HEK293 (cell line): Measurements from ENCODE around the gene DAAM2.
A peak's percentile ranks its signal among the peaks of the same experiment; 100 is the strongest.

Experiments used
- FEZF1 ChIP-seq: fragments of 450-650 bp; formaldehyde crosslinking; IDR thresholded peaks from 2 replicates; pipeline ENCODE4 v1.5.1; 2016; ENCODE audit warnings: missing biosample characterization, missing genetic modification characterization
- GLI2 ChIP-seq: fragments of 450-650 bp; formaldehyde crosslinking; IDR thresholded peaks from 2 replicates; pipeline ENCODE4; 2017; ENCODE audit warnings: missing biosample characterization, missing genetic modification characterization, low read depth, borderline replicate concordance
- KLF10 ChIP-seq: fragments of 450-650 bp; IDR thresholded peaks from 2 replicates; pipeline ENCODE4 v1.5.1; 2018; ENCODE audit warnings: missing biosample characterization, mild to moderate bottlenecking, missing genetic modification characterization
- ZBTB17 ChIP-seq: fragments of 450-650 bp; formaldehyde crosslinking; IDR thresholded peaks from 2 replicates; pipeline ENCODE4 v1.5.1; 2016; ENCODE audit warnings: missing biosample characterization, missing genetic modification characterization
- ZBTB20 ChIP-seq: fragments of 450-650 bp; formaldehyde crosslinking; IDR thresholded peaks from 2 replicates; pipeline ENCODE4 v1.5.1; 2016; ENCODE audit warnings: missing biosample characterization, missing genetic modification characterization
- ZNF121 ChIP-seq: fragments of 450-650 bp; formaldehyde crosslinking; IDR thresholded peaks from 2 replicates; pipeline ENCODE4 v1.5.1; 2016; ENCODE audit warnings: missing biosample characterization, missing genetic modification characterization
- ZNF311 ChIP-seq: fragments of 450-650 bp; formaldehyde crosslinking; IDR thresholded peaks from 2 replicates; pipeline ENCODE4 v1.5.1; 2017; ENCODE audit warnings: missing biosample characterization, missing genetic modification characterization, borderline replicate concordance
- ZNF350 ChIP-seq: fragments of 450-650 bp; formaldehyde crosslinking; IDR thresholded peaks from 2 replicates; pipeline ENCODE4 v1.5.0; 2017; ENCODE audit warnings: missing biosample characterization, mild to moderate bottlenecking, missing genetic modification characterization
- ZNF394 ChIP-seq: fragments of 450-650 bp; formaldehyde crosslinking; IDR thresholded peaks from 2 replicates; pipeline ENCODE4 v1.5.1; 2016; ENCODE audit warnings: missing biosample characterization, missing genetic modification characterization, mild to moderate bottlenecking, moderate library complexity, borderline replicate concordance
- ZNF544 ChIP-seq: fragments of 450-650 bp; formaldehyde crosslinking; IDR thresholded peaks from 2 replicates; pipeline ENCODE4 v1.5.0; 2017; ENCODE audit warnings: missing biosample characterization, missing genetic modification characterization
- ZNF548 ChIP-seq: fragments of 450-650 bp; formaldehyde crosslinking; IDR thresholded peaks from 2 replicates; pipeline ENCODE4 v1.5.1; 2016; ENCODE audit warnings: missing biosample characterization, missing genetic modification characterization
- ZNF600 ChIP-seq: fragments of 450-650 bp; formaldehyde crosslinking; IDR thresholded peaks from 2 replicates; pipeline ENCODE4 v1.5.1; 2016; ENCODE audit warnings: missing biosample characterization, missing genetic modification characterization
- ZNF664 ChIP-seq: fragments of 450-650 bp; formaldehyde crosslinking; IDR thresholded peaks from 2 replicates; pipeline ENCODE4 v1.5.1; 2016; ENCODE audit warnings: missing biosample characterization, missing genetic modification characterization
- TF ChIP-seq, protein P1 (sequence below): fragments of 450-650 bp; formaldehyde crosslinking; IDR thresholded peaks from 2 replicates; pipeline ENCODE4 v1.5.1; 2016; ENCODE audit warnings: missing biosample characterization, missing genetic modification characterization
- TF ChIP-seq, protein P2 (sequence below): sonication (generic); formaldehyde crosslinking; IDR thresholded peaks from 2 replicates; pipeline ENCODE4 v1.8.1; 2022; ENCODE audit warnings: mild to moderate bottlenecking, moderate library complexity, missing genetic modification reagents
- TF ChIP-seq, protein P3 (sequence below): fragments of 450-650 bp; formaldehyde crosslinking; IDR thresholded peaks from 2 replicates; pipeline ENCODE4 v1.5.1; 2016; ENCODE audit warnings: missing biosample characterization, missing genetic modification characterization
- TF ChIP-seq, protein P4 (sequence below): fragments of 450-650 bp; formaldehyde crosslinking; conservative IDR thresholded peaks from 2 replicates; pipeline ENCODE4 v1.5.1; 2016; ENCODE audit warnings: low read depth, missing biosample characterization, missing genetic modification characterization
- TF ChIP-seq, protein P5 (sequence below): fragments of 450-650 bp; formaldehyde crosslinking; IDR thresholded peaks from 2 replicates; pipeline ENCODE4 v1.5.1; 2016; ENCODE audit warnings: missing biosample characterization, missing genetic modification characterization, low read depth
- TF ChIP-seq, protein P6 (sequence below): fragments of 450-650 bp; formaldehyde crosslinking; IDR thresholded peaks from 2 replicates; pipeline ENCODE4 v1.5.1; 2016; ENCODE audit warnings: missing biosample characterization, missing genetic modification characterization
- TF ChIP-seq, protein P7 (sequence below): fragments of 450-650 bp; formaldehyde crosslinking; IDR thresholded peaks from 2 replicates; pipeline ENCODE4 v1.5.1; 2016; ENCODE audit warnings: missing biosample characterization, missing genetic modification characterization
- TF ChIP-seq, protein P8 (sequence below): fragments of 450-650 bp; formaldehyde crosslinking; optimal IDR thresholded peaks from 2 replicates; pipeline ENCODE3; 2016; ENCODE audit warnings: missing biosample characterization, mild to moderate bottlenecking, missing genetic modification characterization

Gene DAAM2

DNA sequence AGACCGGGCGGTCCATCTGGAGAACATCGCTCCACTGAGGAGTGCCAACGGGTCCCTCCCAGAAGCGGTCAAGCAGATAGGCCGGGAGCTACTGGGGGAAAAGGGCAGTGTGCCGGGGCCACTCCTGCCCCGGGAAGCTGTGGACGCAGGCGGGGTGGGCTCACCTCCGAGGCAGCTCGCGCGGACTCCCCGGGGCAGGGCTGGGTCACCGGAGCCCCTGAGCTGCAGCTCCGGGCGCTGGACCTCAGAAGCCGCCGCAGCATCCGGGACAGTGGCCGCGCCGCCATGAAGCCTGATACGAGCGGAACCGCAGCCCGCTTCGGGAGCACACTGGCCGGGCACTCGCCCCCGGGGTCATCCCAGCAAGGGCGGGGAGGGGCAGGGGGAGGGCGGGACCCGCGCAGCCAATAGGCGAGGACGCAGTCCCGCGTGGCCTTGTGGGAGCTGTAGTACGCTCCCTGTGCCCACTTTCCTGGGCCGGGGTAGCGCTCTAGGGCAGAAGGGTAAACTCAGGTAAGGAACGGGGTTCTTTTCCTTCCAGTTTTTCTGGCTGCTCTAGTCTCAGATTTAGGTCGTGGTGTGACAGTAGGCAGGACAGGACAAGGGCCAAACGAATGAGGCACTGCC is 142.1 kb downstream of the DAAM2 start, which contains the start of gene MOCS1 (continued):
- TF ChIP-seq ZNF394 (tag by site-specific recombination): peak; percentile 37; the same call in 1 of the 2 replicates
- TF ChIP-seq GLI2 (tag by site-specific recombination): no peak
- TF ChIP-seq ZNF664 (tag by site-specific recombination): no peak
- no peak for TF ChIP-seq ZNF600 (tag by site-specific recombination)
- no peak for TF ChIP-seq ZNF544 (tag by site-specific recombination)
- TF ChIP-seq, protein P1, sequence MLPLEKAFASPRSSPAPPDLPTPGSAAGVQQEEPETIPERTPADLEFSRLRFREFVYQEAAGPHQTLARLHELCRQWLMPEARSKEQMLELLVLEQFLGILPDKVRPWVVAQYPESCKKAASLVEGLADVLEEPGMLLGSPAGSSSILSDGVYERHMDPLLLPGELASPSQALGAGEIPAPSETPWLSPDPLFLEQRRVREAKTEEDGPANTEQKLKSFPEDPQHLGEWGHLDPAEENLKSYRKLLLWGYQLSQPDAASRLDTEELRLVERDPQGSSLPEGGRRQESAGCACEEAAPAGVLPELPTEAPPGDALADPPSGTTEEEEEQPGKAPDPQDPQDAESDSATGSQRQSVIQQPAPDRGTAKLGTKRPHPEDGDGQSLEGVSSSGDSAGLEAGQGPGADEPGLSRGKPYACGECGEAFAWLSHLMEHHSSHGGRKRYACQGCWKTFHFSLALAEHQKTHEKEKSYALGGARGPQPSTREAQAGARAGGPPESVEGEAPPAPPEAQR: no peak
- TF ChIP-seq, protein P2, sequence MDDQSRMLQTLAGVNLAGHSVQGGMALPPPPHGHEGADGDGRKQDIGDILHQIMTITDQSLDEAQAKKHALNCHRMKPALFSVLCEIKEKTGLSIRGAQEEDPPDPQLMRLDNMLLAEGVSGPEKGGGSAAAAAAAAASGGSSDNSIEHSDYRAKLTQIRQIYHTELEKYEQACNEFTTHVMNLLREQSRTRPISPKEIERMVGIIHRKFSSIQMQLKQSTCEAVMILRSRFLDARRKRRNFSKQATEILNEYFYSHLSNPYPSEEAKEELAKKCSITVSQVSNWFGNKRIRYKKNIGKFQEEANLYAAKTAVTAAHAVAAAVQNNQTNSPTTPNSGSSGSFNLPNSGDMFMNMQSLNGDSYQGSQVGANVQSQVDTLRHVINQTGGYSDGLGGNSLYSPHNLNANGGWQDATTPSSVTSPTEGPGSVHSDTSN (CRISPR knock-in tag): no peak
- TF ChIP-seq, protein P3, sequence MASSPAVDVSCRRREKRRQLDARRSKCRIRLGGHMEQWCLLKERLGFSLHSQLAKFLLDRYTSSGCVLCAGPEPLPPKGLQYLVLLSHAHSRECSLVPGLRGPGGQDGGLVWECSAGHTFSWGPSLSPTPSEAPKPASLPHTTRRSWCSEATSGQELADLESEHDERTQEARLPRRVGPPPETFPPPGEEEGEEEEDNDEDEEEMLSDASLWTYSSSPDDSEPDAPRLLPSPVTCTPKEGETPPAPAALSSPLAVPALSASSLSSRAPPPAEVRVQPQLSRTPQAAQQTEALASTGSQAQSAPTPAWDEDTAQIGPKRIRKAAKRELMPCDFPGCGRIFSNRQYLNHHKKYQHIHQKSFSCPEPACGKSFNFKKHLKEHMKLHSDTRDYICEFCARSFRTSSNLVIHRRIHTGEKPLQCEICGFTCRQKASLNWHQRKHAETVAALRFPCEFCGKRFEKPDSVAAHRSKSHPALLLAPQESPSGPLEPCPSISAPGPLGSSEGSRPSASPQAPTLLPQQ (tag by site-specific recombination): no peak
- TF ChIP-seq ZNF548 (tag by site-specific recombination): no peak
- TF ChIP-seq ZBTB20: peak; percentile 84; the same call in 1 of the 2 replicates
- TF ChIP-seq, protein P4, sequence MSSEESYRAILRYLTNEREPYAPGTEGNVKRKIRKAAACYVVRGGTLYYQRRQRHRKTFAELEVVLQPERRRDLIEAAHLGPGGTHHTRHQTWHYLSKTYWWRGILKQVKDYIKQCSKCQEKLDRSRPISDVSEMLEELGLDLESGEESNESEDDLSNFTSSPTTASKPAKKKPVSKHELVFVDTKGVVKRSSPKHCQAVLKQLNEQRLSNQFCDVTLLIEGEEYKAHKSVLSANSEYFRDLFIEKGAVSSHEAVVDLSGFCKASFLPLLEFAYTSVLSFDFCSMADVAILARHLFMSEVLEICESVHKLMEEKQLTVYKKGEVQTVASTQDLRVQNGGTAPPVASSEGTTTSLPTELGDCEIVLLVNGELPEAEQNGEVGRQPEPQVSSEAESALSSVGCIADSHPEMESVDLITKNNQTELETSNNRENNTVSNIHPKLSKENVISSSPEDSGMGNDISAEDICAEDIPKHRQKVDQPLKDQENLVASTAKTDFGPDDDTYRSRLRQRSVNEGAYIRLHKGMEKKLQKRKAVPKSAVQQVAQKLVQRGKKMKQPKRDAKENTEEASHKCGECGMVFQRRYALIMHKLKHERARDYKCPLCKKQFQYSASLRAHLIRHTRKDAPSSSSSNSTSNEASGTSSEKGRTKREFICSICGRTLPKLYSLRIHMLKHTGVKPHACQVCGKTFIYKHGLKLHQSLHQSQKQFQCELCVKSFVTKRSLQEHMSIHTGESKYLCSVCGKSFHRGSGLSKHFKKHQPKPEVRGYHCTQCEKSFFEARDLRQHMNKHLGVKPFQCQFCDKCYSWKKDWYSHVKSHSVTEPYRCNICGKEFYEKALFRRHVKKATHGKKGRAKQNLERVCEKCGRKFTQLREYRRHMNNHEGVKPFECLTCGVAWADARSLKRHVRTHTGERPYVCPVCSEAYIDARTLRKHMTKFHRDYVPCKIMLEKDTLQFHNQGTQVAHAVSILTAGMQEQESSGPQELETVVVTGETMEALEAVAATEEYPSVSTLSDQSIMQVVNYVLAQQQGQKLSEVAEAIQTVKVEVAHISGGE (tag by site-specific recombination): 0 out of 2 replicates have a peak, but pooled peaks have one; percentile 48
- no peak for TF ChIP-seq FEZF1 (tag by site-specific recombination)
- TF ChIP-seq ZNF350: no peak
- TF ChIP-seq, protein P5, sequence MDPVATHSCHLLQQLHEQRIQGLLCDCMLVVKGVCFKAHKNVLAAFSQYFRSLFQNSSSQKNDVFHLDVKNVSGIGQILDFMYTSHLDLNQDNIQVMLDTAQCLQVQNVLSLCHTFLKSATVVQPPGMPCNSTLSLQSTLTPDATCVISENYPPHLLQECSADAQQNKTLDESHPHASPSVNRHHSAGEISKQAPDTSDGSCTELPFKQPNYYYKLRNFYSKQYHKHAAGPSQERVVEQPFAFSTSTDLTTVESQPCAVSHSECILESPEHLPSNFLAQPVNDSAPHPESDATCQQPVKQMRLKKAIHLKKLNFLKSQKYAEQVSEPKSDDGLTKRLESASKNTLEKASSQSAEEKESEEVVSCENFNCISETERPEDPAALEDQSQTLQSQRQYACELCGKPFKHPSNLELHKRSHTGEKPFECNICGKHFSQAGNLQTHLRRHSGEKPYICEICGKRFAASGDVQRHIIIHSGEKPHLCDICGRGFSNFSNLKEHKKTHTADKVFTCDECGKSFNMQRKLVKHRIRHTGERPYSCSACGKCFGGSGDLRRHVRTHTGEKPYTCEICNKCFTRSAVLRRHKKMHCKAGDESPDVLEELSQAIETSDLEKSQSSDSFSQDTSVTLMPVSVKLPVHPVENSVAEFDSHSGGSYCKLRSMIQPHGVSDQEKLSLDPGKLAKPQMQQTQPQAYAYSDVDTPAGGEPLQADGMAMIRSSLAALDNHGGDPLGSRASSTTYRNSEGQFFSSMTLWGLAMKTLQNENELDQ (tag by site-specific recombination): no peak
- no peak for TF ChIP-seq ZNF311
- TF ChIP-seq, protein P6, sequence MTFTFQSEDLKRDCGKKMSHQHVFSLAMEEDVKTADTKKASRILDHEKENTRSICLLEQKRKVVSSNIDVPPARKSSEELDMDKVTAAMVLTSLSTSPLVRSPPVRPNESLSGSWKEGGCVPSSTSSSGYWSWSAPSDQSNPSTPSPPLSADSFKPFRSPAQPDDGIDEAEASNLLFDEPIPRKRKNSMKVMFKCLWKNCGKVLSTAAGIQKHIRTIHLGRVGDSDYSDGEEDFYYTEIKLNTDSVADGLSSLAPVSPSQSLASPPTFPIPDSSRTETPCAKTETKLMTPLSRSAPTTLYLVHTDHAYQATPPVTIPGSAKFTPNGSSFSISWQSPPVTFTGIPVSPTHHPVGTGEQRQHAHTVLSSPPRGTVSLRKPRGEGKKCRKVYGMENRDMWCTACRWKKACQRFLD (tag by site-specific recombination): no peak
- TF ChIP-seq ZBTB17 (tag by site-specific recombination): peak; percentile 32; the same call in 1 of the 2 replicates
- peak; percentile 97 for TF ChIP-seq KLF10 (tag by site-specific recombination)
- TF ChIP-seq, protein P7, sequence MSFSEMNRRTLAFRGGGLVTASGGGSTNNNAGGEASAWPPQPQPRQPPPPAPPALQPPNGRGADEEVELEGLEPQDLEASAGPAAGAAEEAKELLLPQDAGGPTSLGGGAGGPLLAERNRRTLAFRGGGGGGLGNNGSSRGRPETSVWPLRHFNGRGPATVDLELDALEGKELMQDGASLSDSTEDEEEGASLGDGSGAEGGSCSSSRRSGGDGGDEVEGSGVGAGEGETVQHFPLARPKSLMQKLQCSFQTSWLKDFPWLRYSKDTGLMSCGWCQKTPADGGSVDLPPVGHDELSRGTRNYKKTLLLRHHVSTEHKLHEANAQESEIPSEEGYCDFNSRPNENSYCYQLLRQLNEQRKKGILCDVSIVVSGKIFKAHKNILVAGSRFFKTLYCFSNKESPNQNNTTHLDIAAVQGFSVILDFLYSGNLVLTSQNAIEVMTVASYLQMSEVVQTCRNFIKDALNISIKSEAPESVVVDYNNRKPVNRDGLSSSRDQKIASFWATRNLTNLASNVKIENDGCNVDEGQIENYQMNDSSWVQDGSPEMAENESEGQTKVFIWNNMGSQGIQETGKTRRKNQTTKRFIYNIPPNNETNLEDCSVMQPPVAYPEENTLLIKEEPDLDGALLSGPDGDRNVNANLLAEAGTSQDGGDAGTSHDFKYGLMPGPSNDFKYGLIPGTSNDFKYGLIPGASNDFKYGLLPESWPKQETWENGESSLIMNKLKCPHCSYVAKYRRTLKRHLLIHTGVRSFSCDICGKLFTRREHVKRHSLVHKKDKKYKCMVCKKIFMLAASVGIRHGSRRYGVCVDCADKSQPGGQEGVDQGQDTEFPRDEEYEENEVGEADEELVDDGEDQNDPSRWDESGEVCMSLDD (tag by site-specific recombination): peak; percentile 39; the same call in 1 of the 2 replicates
- TF ChIP-seq, protein P8, sequence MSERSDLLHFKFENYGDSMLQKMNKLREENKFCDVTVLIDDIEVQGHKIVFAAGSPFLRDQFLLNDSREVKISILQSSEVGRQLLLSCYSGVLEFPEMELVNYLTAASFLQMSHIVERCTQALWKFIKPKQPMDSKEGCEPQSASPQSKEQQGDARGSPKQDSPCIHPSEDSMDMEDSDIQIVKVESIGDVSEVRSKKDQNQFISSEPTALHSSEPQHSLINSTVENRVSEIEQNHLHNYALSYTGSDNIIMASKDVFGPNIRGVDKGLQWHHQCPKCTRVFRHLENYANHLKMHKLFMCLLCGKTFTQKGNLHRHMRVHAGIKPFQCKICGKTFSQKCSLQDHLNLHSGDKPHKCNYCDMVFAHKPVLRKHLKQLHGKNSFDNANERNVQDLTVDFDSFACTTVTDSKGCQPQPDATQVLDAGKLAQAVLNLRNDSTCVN (tag by site-specific recombination): peak; percentile 85
- TF ChIP-seq ZNF121 (tag by site-specific recombination): no peak
